Measurements from ENCODE around the gene SUN1. TPM values are rescaled to one million over a fixed set of nuclear protein-coding genes. Genes with fewer than 3 reads are reported as not detected.

Gene SUN1
- total RNA-seq, 4 donors from 2014 or later = 225 to 475 (median 263) TPM

GRCh38 chr7:873367-874002 lies 41.2 kb downstream of the SUN1 start:
- H3K27ac ChIP-seq = peak overlapping the region; percentile 59
- 29% methylated on average over 18 of the region's 18 CpGs for WGBS
- H3K4me3 ChIP-seq = no peak overlapping the region
- DNase-seq (ENCODE audit: low spot score in 2 of 2) = peak in 1 of 2 donors; percentile 89
- H3K9me3 ChIP-seq = no peaks in the 10 kb centered on the region
- peaks cover 45% of the 10 kb centered on the region for H3K4me1 ChIP-seq
- peaks cover 40% of the 10 kb centered on the region for H3K36me3 ChIP-seq
- TF ChIP-seq POLR2A (IDR thresholded peaks at IDR 0.05) (no peak), POLR2AphosphoS5 (IDR thresholded peaks at IDR 0.05) (peak; percentile 37 to 94 (median 60)), EP300 (IDR thresholded peaks at IDR 0.05) (no peak)
- TF ChIP-seq, protein P1, sequence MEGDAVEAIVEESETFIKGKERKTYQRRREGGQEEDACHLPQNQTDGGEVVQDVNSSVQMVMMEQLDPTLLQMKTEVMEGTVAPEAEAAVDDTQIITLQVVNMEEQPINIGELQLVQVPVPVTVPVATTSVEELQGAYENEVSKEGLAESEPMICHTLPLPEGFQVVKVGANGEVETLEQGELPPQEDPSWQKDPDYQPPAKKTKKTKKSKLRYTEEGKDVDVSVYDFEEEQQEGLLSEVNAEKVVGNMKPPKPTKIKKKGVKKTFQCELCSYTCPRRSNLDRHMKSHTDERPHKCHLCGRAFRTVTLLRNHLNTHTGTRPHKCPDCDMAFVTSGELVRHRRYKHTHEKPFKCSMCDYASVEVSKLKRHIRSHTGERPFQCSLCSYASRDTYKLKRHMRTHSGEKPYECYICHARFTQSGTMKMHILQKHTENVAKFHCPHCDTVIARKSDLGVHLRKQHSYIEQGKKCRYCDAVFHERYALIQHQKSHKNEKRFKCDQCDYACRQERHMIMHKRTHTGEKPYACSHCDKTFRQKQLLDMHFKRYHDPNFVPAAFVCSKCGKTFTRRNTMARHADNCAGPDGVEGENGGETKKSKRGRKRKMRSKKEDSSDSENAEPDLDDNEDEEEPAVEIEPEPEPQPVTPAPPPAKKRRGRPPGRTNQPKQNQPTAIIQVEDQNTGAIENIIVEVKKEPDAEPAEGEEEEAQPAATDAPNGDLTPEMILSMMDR (IDR thresholded peaks at IDR 0.05) = peak; percentile 88 to 95
- H3K27me3 ChIP-seq = no peaks in the 10 kb centered on the region

DNA sequence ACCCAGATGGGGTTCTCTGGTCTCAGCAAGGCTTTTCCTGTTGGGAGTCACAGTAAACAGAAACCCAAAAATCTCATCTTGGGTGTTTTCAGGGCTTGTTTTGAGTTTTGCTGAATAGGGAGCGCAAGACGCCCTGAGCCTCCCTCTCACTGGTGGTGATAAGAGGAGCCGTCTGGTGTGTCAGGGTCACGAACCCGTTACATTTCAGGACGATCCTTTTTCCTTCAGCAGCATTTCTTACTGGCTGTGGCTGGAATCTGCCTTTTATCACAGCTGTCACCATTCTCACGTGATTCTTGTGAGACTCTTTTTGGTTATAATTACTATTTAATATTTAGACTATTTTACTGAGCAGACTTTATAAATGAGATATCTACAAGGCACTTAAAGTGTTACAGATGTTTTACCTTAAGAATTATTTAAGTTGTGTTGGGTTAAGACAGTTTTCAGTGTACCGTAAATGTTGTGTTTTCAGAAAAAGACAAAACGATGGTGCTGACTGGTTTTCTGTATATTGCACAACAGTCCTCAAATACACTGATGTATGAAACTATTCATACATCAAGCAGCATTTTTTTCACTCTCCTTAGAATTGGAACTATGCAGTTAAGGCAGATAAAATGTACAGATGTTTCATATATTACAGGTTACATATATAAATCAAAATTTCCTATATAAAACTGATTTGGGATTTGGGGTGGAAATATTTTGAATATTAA lies 41.9 kb downstream of the SUN1 start:
- WGBS = 79% methylated on average over 9 of the region's 9 CpGs
- no peak for TF ChIP-seq POLR2AphosphoS5 (IDR thresholded peaks at IDR 0.05)
- TF ChIP-seq, protein P1 (IDR thresholded peaks at IDR 0.05) = no peak
- no peak for TF ChIP-seq EP300 (IDR thresholded peaks at IDR 0.05)
- peaks cover 40% of the 10 kb centered on the region for H3K36me3 ChIP-seq

DNA sequence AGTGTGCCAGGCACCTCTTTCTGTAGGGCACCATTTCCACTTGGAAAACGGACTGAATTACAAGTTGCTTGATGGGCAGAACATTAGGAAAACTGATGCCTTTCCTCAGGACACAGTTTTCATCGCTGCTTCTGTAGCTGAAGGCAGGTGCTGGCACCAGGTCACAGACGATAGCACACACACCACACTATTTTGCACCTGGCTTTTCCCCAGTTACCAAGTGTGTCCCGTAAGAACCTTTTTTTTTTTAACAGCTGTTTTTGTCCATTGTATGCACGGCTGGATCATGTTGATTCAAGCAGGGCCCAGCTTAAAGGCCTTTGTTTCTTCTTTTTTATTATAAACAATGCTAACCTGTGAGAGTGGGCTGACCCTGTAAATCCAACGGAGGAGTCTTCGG lies 42.8 kb downstream of the SUN1 start:
- peaks cover 56% of the 10 kb centered on the region for H3K4me1 ChIP-seq
- H3K4me3 ChIP-seq = no peak overlapping the region
- no peaks in the 10 kb centered on the region for H3K9me3 ChIP-seq
- TF ChIP-seq EP300 (IDR thresholded peaks at IDR 0.05) (no peak), POLR2A (IDR thresholded peaks at IDR 0.05) (no peak), POLR2AphosphoS5 (IDR thresholded peaks at IDR 0.05) (no peak)
- TF ChIP-seq, protein P1 (IDR thresholded peaks at IDR 0.05) = no peak
- no peak for DNase-seq (ENCODE audit: low spot score in 2 of 2)
- H3K27me3 ChIP-seq = no peaks in the 10 kb centered on the region
- H3K36me3 ChIP-seq = peaks cover 32% of the 10 kb centered on the region
- WGBS = 69% methylated on average over 7 of the region's 7 CpGs
- H3K27ac ChIP-seq = peak overlapping the region; percentile 93

More for the DNA sequence above, 41.9 kb downstream of the SUN1 start:
- peak overlapping the region; percentile 59 for H3K27ac ChIP-seq
- no peak overlapping the region for H3K4me3 ChIP-seq
- H3K9me3 ChIP-seq = no peaks in the 10 kb centered on the region
- no peaks in the 10 kb centered on the region for H3K27me3 ChIP-seq
- peaks cover 49% of the 10 kb centered on the region for H3K4me1 ChIP-seq
- DNase-seq (ENCODE audit: low spot score in 2 of 2) = no peak

DNA sequence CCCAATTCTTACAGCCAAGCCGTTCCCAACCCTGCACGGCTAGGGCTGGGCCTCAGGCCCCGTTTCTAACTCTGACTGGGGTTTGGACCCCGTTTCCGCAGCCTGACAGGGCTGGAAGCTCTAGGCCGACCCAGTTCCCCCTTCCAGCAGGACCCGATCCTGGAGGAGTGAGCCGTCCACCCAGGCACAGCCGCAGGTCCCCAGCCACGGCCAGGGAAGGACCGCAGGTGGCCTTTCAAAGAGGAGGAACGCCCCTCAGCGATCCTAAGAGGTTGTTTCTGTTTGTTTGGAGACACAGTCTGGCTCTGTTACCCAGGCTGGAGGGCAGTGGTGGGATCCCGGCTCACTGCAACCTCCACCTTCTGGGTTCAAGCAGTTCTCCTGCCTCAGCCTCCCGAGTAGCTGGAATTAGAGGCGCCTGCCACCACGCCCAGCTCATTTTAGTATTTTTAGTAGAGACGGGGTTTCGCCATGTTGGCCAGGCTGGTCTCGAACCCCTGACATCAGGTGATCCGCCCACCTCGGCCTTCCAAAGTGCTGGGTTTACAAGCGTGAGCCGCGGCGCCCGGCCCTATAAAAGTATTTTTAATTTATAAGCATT lies 43.3 kb downstream of the SUN1 start:
- peak in 1 of 2 donors; percentile 79 for DNase-seq (ENCODE audit: low spot score in 2 of 2)
- TF ChIP-seq POLR2AphosphoS5 (IDR thresholded peaks at IDR 0.05) (no peak), POLR2A (IDR thresholded peaks at IDR 0.05) (no peak), EP300 (IDR thresholded peaks at IDR 0.05) (no peak)
- TF ChIP-seq, protein P1 (IDR thresholded peaks at IDR 0.05) = no peak
- H3K9me3 ChIP-seq = no peaks in the 10 kb centered on the region
- 55% methylated on average over 14 of the region's 27 CpGs for WGBS
- peaks cover 26% of the 10 kb centered on the region for H3K36me3 ChIP-seq
- peak overlapping the region; percentile 93 for H3K27ac ChIP-seq
- H3K4me1 ChIP-seq = peaks cover 56% of the 10 kb centered on the region
- peak overlapping the region; percentile 87 for H3K4me3 ChIP-seq
- no peaks in the 10 kb centered on the region for H3K27me3 ChIP-seq

All from suprapubic skin (tissue), 4 donors.